ENCODE data around the gene ZNF197. TPM values are rescaled to one million over a fixed set of nuclear protein-coding genes. Genes with fewer than 3 reads are reported as not detected.

ZNF197 gene
- total and polyA plus RNA-seq, 2 of the 13 experiments (the other 11 are each of a cell fraction or from before 2014, with no cell fraction given), result 1.8 to 6.8 TPM

- 0 out of 2 replicates have a peak, but pooled peaks have one; percentile 32 for TF ChIP-seq ZXDC (CRISPR knock-in tag; IDR thresholded peaks at IDR 0.05)
- peak; percentile 73 for TF ChIP-seq POLR2G (IDR thresholded peaks at IDR 0.05; ENCODE audit: low read depth, low read length)
- TF ChIP-seq PTBP1 (IDR thresholded peaks at IDR 0.05; ENCODE audit: low read depth, low read length, poor library complexity, severe bottlenecking), result no peak
- TF ChIP-seq ZNF280B (CRISPR knock-in tag; IDR thresholded peaks at IDR 0.05; ENCODE audit: borderline replicate concordance), result no peak
- no peak for TF ChIP-seq NFE2L2 (IDR thresholded peaks at IDR 0.05; ENCODE audit: low read length)
- TF ChIP-seq ATF5 (CRISPR knock-in tag; IDR thresholded peaks at IDR 0.05; ENCODE audit: low read depth), result no peak
- TF ChIP-seq HOXA3 (CRISPR knock-in tag; IDR thresholded peaks at IDR 0.05), result peak; percentile 45; the same call in 1 of the 2 replicates
- TF ChIP-seq HNRNPK (IDR thresholded peaks at IDR 0.05; ENCODE audit: low read depth, low read length, poor library complexity, severe bottlenecking), result no peak
- TF ChIP-seq ZNF550 (CRISPR knock-in tag; IDR thresholded peaks at IDR 0.05; ENCODE audit: borderline replicate concordance), result no peak
- TF ChIP-seq SALL2 (CRISPR knock-in tag; IDR thresholded peaks at IDR 0.05), result peak; percentile 62; the same call in 1 of the 2 replicates
- no peak for TF ChIP-seq ATM (IDR thresholded peaks at IDR 0.05; ENCODE audit: borderline replicate concordance)
These were observed 40.0 kb upstream of the ZNF197 start, which contains the start of gene ZNF660 (continued) for GRCh38 chr3:44584646-44585501.
